DOHH2 (cell line): ENCODE data around the gene SH2D1B.

Experiments used
- H3F3A ChIP-seq: fragments of 200-600 bp; sonication (generic), shearing (Covaris generic); 2 replicates; pipeline ENCODE4 v1.6.0; 2016; ENCODE audit warnings: antibody characterized with exemption, mild to moderate bottlenecking; ENCODE audit not compliant: control insufficient read depth, insufficient read depth
- H3K27ac ChIP-seq: fragments of 200-600 bp; sonication (generic); 2 replicates; pipeline ENCODE4 v1.5.1; 2014; ENCODE audit warnings: low read depth, mild to moderate bottlenecking, low read length, moderate library complexity
- H3K27me3 ChIP-seq: fragments of 200-600 bp; sonication (generic); 2 replicates; pipeline ENCODE4 v1.6.1; 2014; ENCODE audit warnings: mild to moderate bottlenecking, low read length, mixed read lengths; ENCODE audit not compliant: control insufficient read depth
- H3K36me3 ChIP-seq: fragments of 200-600 bp; sonication (generic); 2 replicates; pipeline ENCODE4 v1.6.1; 2014; ENCODE audit warnings: mild to moderate bottlenecking, low read length, moderate library complexity, mixed read lengths; ENCODE audit not compliant: control insufficient read depth
- H3K4me1 ChIP-seq: fragments of 200-600 bp; sonication (generic); 2 replicates; pipeline ENCODE4 v1.6.1; 2014; ENCODE audit warnings: mild to moderate bottlenecking, low read length, mixed read lengths; ENCODE audit not compliant: control insufficient read depth
- H3K4me2 ChIP-seq: fragments of 200-600 bp; sonication (generic); 2 replicates; pipeline ENCODE4 v1.6.0; 2014; ENCODE audit warnings: mild to moderate bottlenecking, low read length, moderate library complexity
- H3K4me3 ChIP-seq: fragments of 200-600 bp; sonication (generic); 2 replicates; pipeline ENCODE4 v1.5.1; 2014; ENCODE audit warnings: mild to moderate bottlenecking, low read length, mixed read lengths
- H3K79me2 ChIP-seq: fragments of 200-600 bp; sonication (generic); 2 replicates; pipeline ENCODE4 v1.6.1; 2014; ENCODE audit warnings: mild to moderate bottlenecking, low read length, mixed read lengths; ENCODE audit not compliant: control insufficient read depth
- H3K9me2 ChIP-seq: fragments of 200-600 bp; sonication (generic); replicated peaks from 2 replicates; pipeline ENCODE4 v1.6.1; 2014; ENCODE audit warnings: mild to moderate bottlenecking, low read length, mixed read lengths; ENCODE audit not compliant: control insufficient read depth
- H3K9me3 ChIP-seq: fragments of 200-600 bp; sonication (generic); 2 replicates; pipeline ENCODE4 v1.6.1; 2014; ENCODE audit warnings: antibody characterized with exemption, low read length, mixed read lengths; ENCODE audit not compliant: control insufficient read depth, insufficient read depth
- H4K20me1 ChIP-seq: fragments of 200-600 bp; sonication (generic); 2 replicates; pipeline ENCODE4 v1.6.0; 2014; ENCODE audit warnings: low read depth, mild to moderate bottlenecking, antibody characterized with exemption, low read length, moderate library complexity; ENCODE audit not compliant: control insufficient read depth, insufficient read depth
- CTCF ChIP-seq: fragments of 200-600 bp; sonication (generic); IDR thresholded peaks from one replicate; pipeline ENCODE4 v1.5.1; 2014; ENCODE audit warnings: antibody characterized with exemption, mild to moderate bottlenecking, low read depth, low read length; ENCODE audit not compliant: poor library complexity, severe bottlenecking
- EZH2phosphoT487 ChIP-seq: fragments of 200-600 bp; sonication (generic); IDR thresholded peaks from 2 replicates; pipeline ENCODE4 v1.6.1; 2017; ENCODE audit warnings: borderline replicate concordance, mild to moderate bottlenecking, antibody characterized with exemption, low read length, moderate library complexity, mixed read lengths

Gene SH2D1B

GRCh38 chr1:162381941-162382750 is 29.8 kb downstream of the SH2D1B start:
- Histone ChIP-seq H3F3A (no peaks in the 10 kb centered on the region), H3K27ac (no peak overlapping the region), H4K20me1 (no peaks in the 10 kb centered on the region), H3K9me3 (no peaks in the 10 kb centered on the region), H3K4me3 (no peak overlapping the region), H3K9me2 (no peaks in the 10 kb centered on the region), H3K36me3 (no peaks in the 10 kb centered on the region), H3K27me3 (no peaks in the 10 kb centered on the region), H3K79me2 (no peaks in the 10 kb centered on the region), H3K4me2 (no peak overlapping the region), H3K4me1 (no peaks in the 10 kb centered on the region)
- no peak for TF ChIP-seq CTCF
- no peak for TF ChIP-seq EZH2phosphoT487

- no peaks in the 10 kb centered on the region for H3K79me2 ChIP-seq
- no peaks in the 10 kb centered on the region for H3K9me3 ChIP-seq
- TF ChIP-seq EZH2phosphoT487 (no peak), CTCF (no peak)
- H3K9me2 ChIP-seq, result no peaks in the 10 kb centered on the region
- no peak within 1 kb of the TSS for H3K4me3 ChIP-seq
- no peak within 1 kb of the TSS for H3K4me2 ChIP-seq
- H3K27ac ChIP-seq, result no peak within 1 kb of the TSS
- H3K4me1 ChIP-seq, result no peaks in the 10 kb centered on the region
- H3K27me3 ChIP-seq, result no peaks in the 10 kb centered on the region
- no peaks in the 10 kb centered on the region for H4K20me1 ChIP-seq
- no peaks in the 10 kb centered on the region for H3K36me3 ChIP-seq
- no peaks in the 10 kb centered on the region for H3F3A ChIP-seq
Measured at GRCh38 chr1:162381383-162381782, 30.6 kb downstream of the SH2D1B start, which contains the start of gene C1orf226. Gene C1orf226 (plus strand): TSS chr1:162381728. CDS start chr1:162381902, 174 bp downstream.

- H3K4me2 ChIP-seq, result no peak overlapping the region
- no peaks in the 10 kb centered on the region for H3K27me3 ChIP-seq
- no peaks in the 10 kb centered on the region for H3K36me3 ChIP-seq
- no peak overlapping the region for H3K27ac ChIP-seq
- H3K79me2 ChIP-seq, result no peaks in the 10 kb centered on the region
- H3K4me3 ChIP-seq, result no peak overlapping the region
- H3K4me1 ChIP-seq, result no peaks in the 10 kb centered on the region
- no peaks in the 10 kb centered on the region for H4K20me1 ChIP-seq
- no peaks in the 10 kb centered on the region for H3K9me3 ChIP-seq
- H3K9me2 ChIP-seq, result no peaks in the 10 kb centered on the region
- no peak for TF ChIP-seq EZH2phosphoT487
- no peak for TF ChIP-seq CTCF
- no peaks in the 10 kb centered on the region for H3F3A ChIP-seq
Measured at GRCh38 chr1:162380061-162380846, 31.7 kb downstream of the SH2D1B start.
